HEK293 (cell line): ENCODE measurements around the gene PCDHGA9.
"Not testable (repeated sequence)": the region's sequence is repeated elsewhere in the genome, so short reads cannot be mapped to it uniquely, and the experiment has no call there.

Source experiments
- ZNF658 ChIP-seq: fragments of 450-650 bp; formaldehyde crosslinking; IDR thresholded peaks from 2 replicates; pipeline ENCODE4; 2016; ENCODE audit warnings: missing biosample characterization, missing genetic modification characterization
- ZNF791 ChIP-seq: fragments of 450-650 bp; formaldehyde crosslinking; IDR thresholded peaks from 2 replicates; pipeline ENCODE4 v1.5.1; 2016; ENCODE audit warnings: missing biosample characterization, missing genetic modification characterization
- TF ChIP-seq, protein P1 (sequence below): fragments of 450-650 bp; formaldehyde crosslinking; IDR thresholded peaks from 2 replicates; pipeline ENCODE4 v1.5.1; 2016; ENCODE audit warnings: missing biosample characterization, missing genetic modification characterization

DNA sequence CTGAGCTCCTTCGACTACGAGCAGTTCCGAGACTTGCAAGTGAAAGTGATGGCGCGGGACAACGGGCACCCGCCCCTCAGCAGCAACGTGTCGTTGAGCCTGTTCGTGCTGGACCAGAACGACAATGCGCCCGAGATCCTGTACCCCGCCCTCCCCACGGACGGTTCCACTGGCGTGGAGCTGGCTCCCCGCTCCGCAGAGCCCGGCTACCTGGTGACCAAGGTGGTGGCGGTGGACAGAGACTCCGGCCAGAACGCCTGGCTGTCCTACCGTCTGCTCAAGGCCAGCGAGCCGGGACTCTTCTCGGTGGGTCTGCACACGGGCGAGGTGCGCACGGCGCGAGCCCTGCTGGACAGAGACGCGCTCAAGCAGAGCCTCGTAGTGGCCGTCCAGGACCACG lies 29.7 kb downstream of the PCDHGA9 start:
- TF ChIP-seq ZNF658 (tag by site-specific recombination); ZNF791: not testable (repeated sequence)
- TF ChIP-seq, protein P1, sequence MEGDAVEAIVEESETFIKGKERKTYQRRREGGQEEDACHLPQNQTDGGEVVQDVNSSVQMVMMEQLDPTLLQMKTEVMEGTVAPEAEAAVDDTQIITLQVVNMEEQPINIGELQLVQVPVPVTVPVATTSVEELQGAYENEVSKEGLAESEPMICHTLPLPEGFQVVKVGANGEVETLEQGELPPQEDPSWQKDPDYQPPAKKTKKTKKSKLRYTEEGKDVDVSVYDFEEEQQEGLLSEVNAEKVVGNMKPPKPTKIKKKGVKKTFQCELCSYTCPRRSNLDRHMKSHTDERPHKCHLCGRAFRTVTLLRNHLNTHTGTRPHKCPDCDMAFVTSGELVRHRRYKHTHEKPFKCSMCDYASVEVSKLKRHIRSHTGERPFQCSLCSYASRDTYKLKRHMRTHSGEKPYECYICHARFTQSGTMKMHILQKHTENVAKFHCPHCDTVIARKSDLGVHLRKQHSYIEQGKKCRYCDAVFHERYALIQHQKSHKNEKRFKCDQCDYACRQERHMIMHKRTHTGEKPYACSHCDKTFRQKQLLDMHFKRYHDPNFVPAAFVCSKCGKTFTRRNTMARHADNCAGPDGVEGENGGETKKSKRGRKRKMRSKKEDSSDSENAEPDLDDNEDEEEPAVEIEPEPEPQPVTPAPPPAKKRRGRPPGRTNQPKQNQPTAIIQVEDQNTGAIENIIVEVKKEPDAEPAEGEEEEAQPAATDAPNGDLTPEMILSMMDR (tag by site-specific recombination) = not testable (repeated sequence)
